Dendritic cell treated with granulocyte-macrophage colony-stimulating factor and Interleukin-4, amounts not matched to agents 40 ng/mL and 50 ng/mL, for 4 days (primary cell): ENCODE measurements around the gene FSTL4.

Source experiments
- H3K27ac Mint-ChIP-seq: one replicate; pipeline ENCODE4 v1.8.0; 2022; ENCODE audit warnings: mild to moderate bottlenecking, mixed read lengths
- H3K27me3 Mint-ChIP-seq: one replicate; pipeline ENCODE4 v1.8.0; 2022; ENCODE audit warnings: mild to moderate bottlenecking, mixed read lengths
- H3K36me3 Mint-ChIP-seq: one replicate; pipeline ENCODE4 v1.8.0; 2022; ENCODE audit warnings: low read depth, mixed read lengths
- H3K4me1 Mint-ChIP-seq: one replicate; pipeline ENCODE4 v1.8.0; 2022; ENCODE audit warnings: low read depth, mixed read lengths
- H3K4me3 Mint-ChIP-seq: one replicate; pipeline ENCODE4 v1.8.0; 2022; ENCODE audit warnings: mild to moderate bottlenecking, moderate library complexity, mixed read lengths
- H3K9me3 Mint-ChIP-seq: one replicate; pipeline ENCODE4 v1.8.0; 2022; ENCODE audit warnings: mixed read lengths
- intact Hi-C: fragments of 100-400 bp; cut with micrococcal nuclease; formaldehyde crosslinking; loops from one replicate; pipeline ENCODE4 v1.15.0; 2022

The FSTL4 gene

GRCh38 chr5:133599044-133599443 lies 13.3 kb downstream of the FSTL4 start:
- Mint-ChIP-seq H3K36me3 (no peaks in the 10 kb centered on the region), H3K4me3 (no peak overlapping the region), H3K4me1 (no peaks in the 10 kb centered on the region), H3K9me3 (no peaks in the 10 kb centered on the region), H3K27ac (no peak overlapping the region), H3K27me3 (peaks cover 12% of the 10 kb centered on the region)
- intact Hi-C loops = no loop called here

- no peaks in the 10 kb centered on the region for H3K36me3 Mint-ChIP-seq
- H3K27me3 Mint-ChIP-seq = peaks cover 3% of the 10 kb centered on the region
- H3K27ac Mint-ChIP-seq = no peak overlapping the region
- no peaks in the 10 kb centered on the region for H3K4me1 Mint-ChIP-seq
- H3K4me3 Mint-ChIP-seq = no peak overlapping the region
- intact Hi-C loops = no loop called here
- H3K9me3 Mint-ChIP-seq = no peaks in the 10 kb centered on the region
Observed at GRCh38 chr5:133596049-133596448, 16.3 kb downstream of the FSTL4 start.

GRCh38 chr5:133595465-133595864 lies 16.9 kb downstream of the FSTL4 start:
- H3K27me3 Mint-ChIP-seq = peaks cover 3% of the 10 kb centered on the region

GRCh38 chr5:133589286-133589685 lies 23.1 kb downstream of the FSTL4 start:
- H3K27me3 Mint-ChIP-seq = no peaks in the 10 kb centered on the region
- H3K4me1 Mint-ChIP-seq = no peaks in the 10 kb centered on the region
- H3K4me3 Mint-ChIP-seq = no peak overlapping the region
- H3K9me3 Mint-ChIP-seq = no peaks in the 10 kb centered on the region
- no peak overlapping the region for H3K27ac Mint-ChIP-seq
- H3K36me3 Mint-ChIP-seq = no peaks in the 10 kb centered on the region
- intact Hi-C loops = no loop called here

More at GRCh38 chr5:133595465-133595864, 16.9 kb downstream of the FSTL4 start:
- H3K4me3 Mint-ChIP-seq = no peak overlapping the region
- H3K9me3 Mint-ChIP-seq = no peaks in the 10 kb centered on the region
- intact Hi-C loops = no loop called here
- no peaks in the 10 kb centered on the region for H3K4me1 Mint-ChIP-seq
- no peak overlapping the region for H3K27ac Mint-ChIP-seq
- no peaks in the 10 kb centered on the region for H3K36me3 Mint-ChIP-seq

GRCh38 chr5:133582971-133583370 lies 29.4 kb downstream of the FSTL4 start:
- Mint-ChIP-seq H3K9me3 (no peaks in the 10 kb centered on the region), H3K4me1 (no peaks in the 10 kb centered on the region), H3K4me3 (no peak overlapping the region), H3K27ac (no peak overlapping the region), H3K27me3 (peaks cover 5% of the 10 kb centered on the region), H3K36me3 (no peaks in the 10 kb centered on the region)
- intact Hi-C loops = no loop called here

- Mint-ChIP-seq H3K27me3 (peaks cover 12% of the 10 kb centered on the region), H3K9me3 (no peaks in the 10 kb centered on the region), H3K4me1 (no peaks in the 10 kb centered on the region), H3K27ac (no peak overlapping the region), H3K36me3 (no peaks in the 10 kb centered on the region), H3K4me3 (no peak overlapping the region)
- intact Hi-C loops = no loop called here
Observed at GRCh38 chr5:133581918-133582317, 30.4 kb downstream of the FSTL4 start.

- Mint-ChIP-seq H3K27ac (no peak overlapping the region), H3K36me3 (no peaks in the 10 kb centered on the region), H3K4me1 (no peaks in the 10 kb centered on the region), H3K4me3 (no peak overlapping the region), H3K27me3 (peaks cover 14% of the 10 kb centered on the region), H3K9me3 (no peaks in the 10 kb centered on the region)
- intact Hi-C loops = no loop called here
Observed at GRCh38 chr5:133581348-133581747, 31.0 kb downstream of the FSTL4 start.

GRCh38 chr5:133580618-133581017 lies 31.7 kb downstream of the FSTL4 start:
- Mint-ChIP-seq H3K4me3 (no peak overlapping the region), H3K27ac (no peak overlapping the region), H3K36me3 (no peaks in the 10 kb centered on the region), H3K27me3 (peaks cover 17% of the 10 kb centered on the region), H3K9me3 (no peaks in the 10 kb centered on the region), H3K4me1 (no peaks in the 10 kb centered on the region)
- intact Hi-C loops = no loop called here

- no peaks in the 10 kb centered on the region for H3K9me3 Mint-ChIP-seq
- no peaks in the 10 kb centered on the region for H3K36me3 Mint-ChIP-seq
- H3K4me3 Mint-ChIP-seq = no peak overlapping the region
- peaks cover 17% of the 10 kb centered on the region for H3K27me3 Mint-ChIP-seq
- no peak overlapping the region for H3K27ac Mint-ChIP-seq
- H3K4me1 Mint-ChIP-seq = no peaks in the 10 kb centered on the region
- intact Hi-C loops = no loop called here
Observed at GRCh38 chr5:133579766-133580165, 32.6 kb downstream of the FSTL4 start.

- no peaks in the 10 kb centered on the region for H3K9me3 Mint-ChIP-seq
- H3K4me1 Mint-ChIP-seq = no peaks in the 10 kb centered on the region
- intact Hi-C loops = no loop called here
- no peak overlapping the region for H3K27ac Mint-ChIP-seq
- H3K4me3 Mint-ChIP-seq = no peak overlapping the region
- H3K36me3 Mint-ChIP-seq = no peaks in the 10 kb centered on the region
- peaks cover 15% of the 10 kb centered on the region for H3K27me3 Mint-ChIP-seq
Observed at GRCh38 chr5:133569347-133569746, 43.0 kb downstream of the FSTL4 start.

GRCh38 chr5:133565993-133566392 lies 46.3 kb downstream of the FSTL4 start:
- peaks cover 6% of the 10 kb centered on the region for H3K27me3 Mint-ChIP-seq
- H3K27ac Mint-ChIP-seq = no peak overlapping the region
- H3K4me1 Mint-ChIP-seq = no peaks in the 10 kb centered on the region
- no peak overlapping the region for H3K4me3 Mint-ChIP-seq
- no peaks in the 10 kb centered on the region for H3K9me3 Mint-ChIP-seq
- intact Hi-C loops = no loop called here
- no peaks in the 10 kb centered on the region for H3K36me3 Mint-ChIP-seq

- Mint-ChIP-seq H3K4me3 (no peak overlapping the region), H3K27ac (no peak overlapping the region), H3K4me1 (no peaks in the 10 kb centered on the region), H3K9me3 (no peaks in the 10 kb centered on the region), H3K27me3 (peaks cover 6% of the 10 kb centered on the region), H3K36me3 (no peaks in the 10 kb centered on the region)
- intact Hi-C loops = no loop called here
Observed at GRCh38 chr5:133564921-133565565, 47.3 kb downstream of the FSTL4 start.

- Mint-ChIP-seq H3K4me3 (no peak overlapping the region), H3K27me3 (peaks cover 2% of the 10 kb centered on the region), H3K36me3 (no peaks in the 10 kb centered on the region), H3K9me3 (no peaks in the 10 kb centered on the region), H3K4me1 (no peaks in the 10 kb centered on the region), H3K27ac (no peak overlapping the region)
- intact Hi-C loops = no loop called here
Observed at GRCh38 chr5:133562554-133562953, 49.8 kb downstream of the FSTL4 start.

- Mint-ChIP-seq H3K36me3 (no peaks in the 10 kb centered on the region), H3K4me1 (no peaks in the 10 kb centered on the region), H3K9me3 (no peaks in the 10 kb centered on the region), H3K27ac (no peak overlapping the region), H3K4me3 (no peak overlapping the region), H3K27me3 (peaks cover 3% of the 10 kb centered on the region)
- intact Hi-C loops = no loop called here
Observed at GRCh38 chr5:133559960-133560359, 52.4 kb downstream of the FSTL4 start.

GRCh38 chr5:133556551-133556950 lies 55.8 kb downstream of the FSTL4 start:
- intact Hi-C loops = no loop called here
- H3K36me3 Mint-ChIP-seq = no peaks in the 10 kb centered on the region
- H3K27me3 Mint-ChIP-seq = peaks cover 17% of the 10 kb centered on the region

More at GRCh38 chr5:133556551-133556950, 55.8 kb downstream of the FSTL4 start:
- H3K4me1 Mint-ChIP-seq = no peaks in the 10 kb centered on the region
- H3K9me3 Mint-ChIP-seq = no peaks in the 10 kb centered on the region
- no peak overlapping the region for H3K27ac Mint-ChIP-seq
- H3K4me3 Mint-ChIP-seq = no peak overlapping the region
